T follicular helper cell (primary cell): Measurements from ENCODE around the gene MCM7.
A peak's percentile ranks its signal among the peaks of the same experiment; 100 is the strongest.
"Not testable (repeated sequence)": the region's sequence is repeated elsewhere in the genome, so short reads cannot be mapped to it uniquely, and the experiment has no call there.

Experiments used
- DNase-seq: peaks from one replicate; pipeline ENCODE4 v3.0.0-alpha.2; 2020; ENCODE audit warnings: low read depth
- total RNA-seq, 2 experiments: gene quantifications; one replicate each; lab custom pipeline; 2026; lab: John Stamatoyannopoulos, UW

The MCM7 gene
- total RNA-seq, result 143 to 225 reads per million in 2 experiments

- DNase-seq, result peak; percentile 93
Measured at GRCh38 chr7:100101016-100101862, at the start of gene MCM7, which contains the start of gene AP4M1. TSS of gene MCM7 (minus strand) at chr7:100101397. CDS start at chr7:100101294, 103 bp downstream. TSS of gene AP4M1 (plus strand) at chr7:100101643. CDS start at chr7:100101715, 72 bp downstream.

GRCh38 chr7:100148559-100149328 is 47.5 kb upstream of the MCM7 start, which contains the start of gene LAMTOR4:
TSS of gene LAMTOR4 (plus strand) at chr7:100148918. CDS start at chr7:100148973, 55 bp downstream.
- DNase-seq, result peak; percentile 98

- DNase-seq, result no peak
Measured at GRCh38 chr7:100148225-100148558, 47.0 kb upstream of the MCM7 start.

- DNase-seq, result no peak
Measured at GRCh38 chr7:100147278-100147677, 46.1 kb upstream of the MCM7 start.

GRCh38 chr7:100146350-100146749 is 45.2 kb upstream of the MCM7 start:
- not testable (repeated sequence) for DNase-seq

- DNase-seq, result no peak
Measured at GRCh38 chr7:100142461-100142860, 41.3 kb upstream of the MCM7 start.

GRCh38 chr7:100141555-100141949 is 40.4 kb upstream of the MCM7 start:
- DNase-seq, result no peak

GRCh38 chr7:100137851-100138760 is 36.9 kb upstream of the MCM7 start:
- DNase-seq, result no peak

- DNase-seq, result peak; percentile 57
Measured at GRCh38 chr7:100132697-100133151, 31.5 kb upstream of the MCM7 start.

GRCh38 chr7:100132126-100132525 is 30.9 kb upstream of the MCM7 start:
- DNase-seq, result no peak

- peak; percentile 74 for DNase-seq
Measured at GRCh38 chr7:100130608-100131453, 29.6 kb upstream of the MCM7 start.

GRCh38 chr7:100130220-100130607 is 29.0 kb upstream of the MCM7 start:
- not testable (repeated sequence) for DNase-seq

GRCh38 chr7:100128637-100128963 is 27.4 kb upstream of the MCM7 start:
- no peak for DNase-seq

GRCh38 chr7:100127866-100128636 is 26.9 kb upstream of the MCM7 start:
- no peak for DNase-seq

- peak; percentile 91 for DNase-seq
Measured at GRCh38 chr7:100126931-100127865, 26.0 kb upstream of the MCM7 start, which contains the start of gene MBLAC1. TSS of gene MBLAC1 (plus strand) at chr7:100126967. CDS start at chr7:100127396, 429 bp downstream.

- DNase-seq, result no peak
Measured at GRCh38 chr7:100126239-100126930, 25.2 kb upstream of the MCM7 start.

- no peak for DNase-seq
Measured at GRCh38 chr7:100124301-100125230, 23.4 kb upstream of the MCM7 start.
